ENCODE measurements around the gene SYNDIG1.

DNA sequence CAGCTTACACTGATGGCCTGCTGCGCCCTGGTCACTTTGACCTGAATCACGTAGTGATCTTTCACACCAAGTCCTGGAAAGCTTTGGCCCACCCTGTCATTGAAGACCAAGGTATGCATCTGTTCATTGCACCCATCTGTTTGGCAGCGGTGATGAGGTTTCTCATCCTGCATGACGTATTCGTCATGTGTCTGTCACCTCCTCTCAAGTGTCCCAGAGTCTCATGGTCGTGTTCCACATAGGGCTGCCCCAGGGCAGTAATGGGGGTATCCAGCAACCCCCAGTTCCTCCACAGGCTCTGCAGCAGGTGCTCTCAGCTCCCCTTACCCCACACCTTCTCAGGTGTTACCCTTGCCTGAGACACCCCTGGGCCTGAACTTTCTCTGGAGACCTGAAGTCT is 104.1 kb downstream of the SYNDIG1 start:
- TF ChIP-seq, protein P1, sequence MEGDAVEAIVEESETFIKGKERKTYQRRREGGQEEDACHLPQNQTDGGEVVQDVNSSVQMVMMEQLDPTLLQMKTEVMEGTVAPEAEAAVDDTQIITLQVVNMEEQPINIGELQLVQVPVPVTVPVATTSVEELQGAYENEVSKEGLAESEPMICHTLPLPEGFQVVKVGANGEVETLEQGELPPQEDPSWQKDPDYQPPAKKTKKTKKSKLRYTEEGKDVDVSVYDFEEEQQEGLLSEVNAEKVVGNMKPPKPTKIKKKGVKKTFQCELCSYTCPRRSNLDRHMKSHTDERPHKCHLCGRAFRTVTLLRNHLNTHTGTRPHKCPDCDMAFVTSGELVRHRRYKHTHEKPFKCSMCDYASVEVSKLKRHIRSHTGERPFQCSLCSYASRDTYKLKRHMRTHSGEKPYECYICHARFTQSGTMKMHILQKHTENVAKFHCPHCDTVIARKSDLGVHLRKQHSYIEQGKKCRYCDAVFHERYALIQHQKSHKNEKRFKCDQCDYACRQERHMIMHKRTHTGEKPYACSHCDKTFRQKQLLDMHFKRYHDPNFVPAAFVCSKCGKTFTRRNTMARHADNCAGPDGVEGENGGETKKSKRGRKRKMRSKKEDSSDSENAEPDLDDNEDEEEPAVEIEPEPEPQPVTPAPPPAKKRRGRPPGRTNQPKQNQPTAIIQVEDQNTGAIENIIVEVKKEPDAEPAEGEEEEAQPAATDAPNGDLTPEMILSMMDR (IDR thresholded peaks at IDR 0.05) = no peak
- TF ChIP-seq POLR2A (IDR thresholded peaks at IDR 0.05) = no peak
